CD4-positive, alpha-beta T cell treated with Interleukin-6 for 4 hours (primary cell): ENCODE measurements around the gene GRID2.

Source experiments
- DNase-seq: peaks from one replicate; pipeline ENCODE4 v3.0.0-alpha.2; 2020; ENCODE audit warnings: mixed read lengths

Gene GRID2

GRCh38 chr4:93446038-93446437, 1142.3 kb downstream of the GRID2 start:
- no peak for DNase-seq

GRCh38 chr4:93448691-93449293, 1145.0 kb downstream of the GRID2 start:
- no peak for DNase-seq

- no peak for DNase-seq
Measured at GRCh38 chr4:93451954-93452353, 1148.2 kb downstream of the GRID2 start.

- DNase-seq = no peak
Measured at GRCh38 chr4:93461541-93461940, 1157.8 kb downstream of the GRID2 start.

- no peak for DNase-seq
Measured at GRCh38 chr4:93466446-93466845, 1162.7 kb downstream of the GRID2 start.

GRCh38 chr4:93467484-93468155, 1163.9 kb downstream of the GRID2 start:
- DNase-seq = no peak

- no peak for DNase-seq
Measured at GRCh38 chr4:93469560-93469959, 1165.8 kb downstream of the GRID2 start.

- DNase-seq = no peak
Measured at GRCh38 chr4:93475730-93476129, 1172.0 kb downstream of the GRID2 start.

GRCh38 chr4:93478805-93479204, 1175.0 kb downstream of the GRID2 start:
- DNase-seq = no peak

GRCh38 chr4:93480452-93480851, 1176.7 kb downstream of the GRID2 start:
- no peak for DNase-seq

- no peak for DNase-seq
Measured at GRCh38 chr4:93495346-93495745, 1191.6 kb downstream of the GRID2 start.

- DNase-seq = no peak
Measured at GRCh38 chr4:93501244-93501643, 1197.5 kb downstream of the GRID2 start.

- no peak for DNase-seq
Measured at GRCh38 chr4:93501946-93502345, 1198.2 kb downstream of the GRID2 start.

GRCh38 chr4:93502991-93503390, 1199.2 kb downstream of the GRID2 start:
- no peak for DNase-seq

- no peak for DNase-seq
Measured at GRCh38 chr4:93513851-93514250, 1210.1 kb downstream of the GRID2 start.

- DNase-seq = no peak
Measured at GRCh38 chr4:93515208-93515607, 1211.4 kb downstream of the GRID2 start.

GRCh38 chr4:93529692-93530372, 1226.1 kb downstream of the GRID2 start:
- no peak for DNase-seq

GRCh38 chr4:93532234-93532633, 1228.5 kb downstream of the GRID2 start:
- no peak for DNase-seq

GRCh38 chr4:93540562-93540961, 1236.8 kb downstream of the GRID2 start:
- no peak for DNase-seq

GRCh38 chr4:93561842-93562241, 1258.1 kb downstream of the GRID2 start:
- DNase-seq = no peak

- DNase-seq = no peak
Measured at GRCh38 chr4:93568758-93569157, 1265.0 kb downstream of the GRID2 start.

- DNase-seq = no peak
Measured at GRCh38 chr4:93573285-93573684, 1269.5 kb downstream of the GRID2 start.

GRCh38 chr4:93578942-93579341, 1275.2 kb downstream of the GRID2 start:
- no peak for DNase-seq

GRCh38 chr4:93605163-93605562, 1301.4 kb downstream of the GRID2 start:
- DNase-seq = no peak
